ENCODE measurements around the gene AGTRAP. TPM values are rescaled to one million over a fixed set of nuclear protein-coding genes. Genes with fewer than 3 reads are reported as not detected.

The AGTRAP gene
- total RNA-seq, 1 donor from 2014 or later = 36.5 TPM

DNA sequence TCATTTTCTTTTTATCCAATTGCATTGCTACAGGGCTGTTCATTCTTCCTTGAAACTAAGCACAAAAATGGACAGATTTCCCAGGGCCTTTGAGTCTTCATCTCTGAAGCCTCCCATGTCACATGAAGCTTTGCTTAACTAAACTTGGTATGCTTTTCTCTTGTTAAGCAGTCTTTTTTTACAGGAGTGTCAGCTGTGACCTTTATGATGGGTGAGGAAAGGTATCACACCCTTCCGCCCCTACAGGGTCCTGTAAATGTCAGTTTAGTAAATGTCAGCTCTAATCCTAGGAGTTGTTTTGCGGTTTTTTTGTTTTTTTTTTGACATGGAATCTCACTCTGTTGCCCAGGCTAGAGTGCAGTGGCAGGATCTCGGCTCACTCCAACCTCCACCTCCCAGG is 2.6 kb upstream of the AGTRAP start:
- intact Hi-C loops (cut with micrococcal nuclease) = no loop called here

DNA sequence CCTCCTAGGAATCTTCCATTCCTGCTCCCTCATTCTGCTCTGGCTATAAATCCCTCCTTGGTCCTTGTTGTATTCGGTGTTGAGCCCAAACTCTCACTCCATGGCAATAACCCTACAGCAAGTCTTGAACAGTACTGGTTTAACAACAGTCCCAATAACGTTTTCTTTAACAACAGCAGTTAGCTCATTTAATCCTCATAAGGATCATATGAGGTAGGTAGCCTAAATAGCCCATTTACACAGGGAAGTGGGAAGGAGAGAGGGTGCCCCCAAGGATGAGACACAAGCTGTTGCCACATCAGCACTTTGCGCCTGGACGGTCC is 444 bp upstream of the AGTRAP start:
- intact Hi-C loops (cut with micrococcal nuclease) = no loop called here

DNA sequence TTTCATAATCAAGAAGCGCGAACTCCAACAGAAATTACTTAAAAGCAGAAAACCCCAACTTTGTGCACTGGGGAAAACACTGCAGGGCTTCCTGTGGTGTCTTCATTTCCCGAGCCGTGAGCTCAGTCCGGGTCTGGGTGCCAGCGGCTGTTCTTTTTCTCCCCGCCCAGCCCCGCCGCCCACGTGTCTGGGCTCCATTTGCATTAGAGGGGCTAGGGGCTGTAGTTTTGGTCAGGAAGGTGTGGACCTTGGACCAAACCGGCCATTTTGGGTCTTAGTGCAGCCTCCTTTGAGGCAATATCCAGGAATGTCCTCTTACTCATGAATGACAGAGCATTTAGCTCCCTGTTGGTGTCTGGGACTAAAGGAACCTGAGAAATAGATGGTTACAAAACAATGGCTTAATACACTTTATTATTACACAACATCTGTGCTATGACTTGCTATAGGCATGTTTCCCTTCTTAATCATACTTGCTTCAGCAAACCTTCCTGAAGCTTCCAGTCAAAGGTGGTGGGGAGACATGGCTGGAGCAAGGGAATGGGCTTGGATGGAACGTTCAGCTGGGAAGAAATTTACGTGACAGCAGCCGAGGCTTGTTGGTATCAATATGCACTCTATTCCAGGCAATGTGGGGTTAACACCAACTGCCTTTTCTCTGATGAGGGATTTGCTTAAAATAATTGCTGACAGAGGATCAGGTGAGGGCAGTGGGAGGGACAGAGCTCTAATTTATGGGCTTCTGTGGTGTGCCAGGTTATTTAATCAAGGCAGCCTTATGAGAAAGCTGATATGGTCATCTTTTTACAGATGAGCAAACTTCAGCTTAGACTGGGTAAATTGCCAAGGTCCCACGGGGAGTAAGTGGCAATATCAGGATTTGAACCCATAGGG is 1.1 kb downstream of the AGTRAP start:
- intact Hi-C loops (cut with micrococcal nuclease) = loop anchor here (1.0 to 2.0 kb wide), 3 partner anchors 56 to 172 kb away; partner anchors contain the start of genes CLCN6 and MAD2L2

DNA sequence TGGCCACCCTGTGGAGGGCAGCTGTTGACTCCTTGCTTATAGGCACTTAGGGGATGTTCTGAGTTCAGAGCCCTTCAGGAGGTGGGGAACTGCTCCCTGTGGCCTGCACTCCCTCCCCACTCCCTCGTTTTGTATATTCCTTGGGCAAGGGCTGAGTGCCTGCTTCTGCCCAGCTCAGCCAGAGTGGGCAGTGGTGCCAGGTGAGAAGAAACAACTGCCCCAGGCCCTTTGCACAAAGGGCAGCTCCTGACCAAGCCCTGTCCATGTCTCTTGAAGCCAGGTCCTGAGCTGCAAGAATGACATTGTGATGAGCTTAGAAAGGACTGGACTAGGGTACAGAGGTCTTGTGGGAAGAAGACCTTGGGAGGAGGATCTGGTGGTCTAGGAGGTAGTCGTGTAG is 2.2 kb downstream of the AGTRAP start:
- intact Hi-C loops (cut with micrococcal nuclease) = no loop called here

DNA sequence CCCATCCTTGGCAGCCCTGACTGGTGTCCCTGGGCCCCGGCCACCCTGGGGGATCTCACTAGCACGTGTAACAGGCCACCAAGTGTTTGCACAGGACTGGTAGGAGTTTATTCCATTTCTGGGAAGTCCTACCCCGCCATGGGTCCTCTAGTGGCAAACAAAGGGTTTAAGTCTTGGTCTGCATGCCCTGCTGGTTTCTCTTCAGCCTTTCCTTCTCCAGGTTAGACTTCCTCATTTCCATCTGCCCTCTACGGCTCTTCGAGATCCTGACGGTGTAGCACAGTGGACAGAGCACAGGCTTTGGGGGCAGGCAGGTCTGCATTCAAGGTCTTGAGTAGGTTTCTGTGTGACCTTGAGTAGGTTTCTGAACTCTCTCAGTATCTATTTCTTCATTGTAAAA is 2.8 kb downstream of the AGTRAP start:
- intact Hi-C loops (cut with micrococcal nuclease) = no loop called here

DNA sequence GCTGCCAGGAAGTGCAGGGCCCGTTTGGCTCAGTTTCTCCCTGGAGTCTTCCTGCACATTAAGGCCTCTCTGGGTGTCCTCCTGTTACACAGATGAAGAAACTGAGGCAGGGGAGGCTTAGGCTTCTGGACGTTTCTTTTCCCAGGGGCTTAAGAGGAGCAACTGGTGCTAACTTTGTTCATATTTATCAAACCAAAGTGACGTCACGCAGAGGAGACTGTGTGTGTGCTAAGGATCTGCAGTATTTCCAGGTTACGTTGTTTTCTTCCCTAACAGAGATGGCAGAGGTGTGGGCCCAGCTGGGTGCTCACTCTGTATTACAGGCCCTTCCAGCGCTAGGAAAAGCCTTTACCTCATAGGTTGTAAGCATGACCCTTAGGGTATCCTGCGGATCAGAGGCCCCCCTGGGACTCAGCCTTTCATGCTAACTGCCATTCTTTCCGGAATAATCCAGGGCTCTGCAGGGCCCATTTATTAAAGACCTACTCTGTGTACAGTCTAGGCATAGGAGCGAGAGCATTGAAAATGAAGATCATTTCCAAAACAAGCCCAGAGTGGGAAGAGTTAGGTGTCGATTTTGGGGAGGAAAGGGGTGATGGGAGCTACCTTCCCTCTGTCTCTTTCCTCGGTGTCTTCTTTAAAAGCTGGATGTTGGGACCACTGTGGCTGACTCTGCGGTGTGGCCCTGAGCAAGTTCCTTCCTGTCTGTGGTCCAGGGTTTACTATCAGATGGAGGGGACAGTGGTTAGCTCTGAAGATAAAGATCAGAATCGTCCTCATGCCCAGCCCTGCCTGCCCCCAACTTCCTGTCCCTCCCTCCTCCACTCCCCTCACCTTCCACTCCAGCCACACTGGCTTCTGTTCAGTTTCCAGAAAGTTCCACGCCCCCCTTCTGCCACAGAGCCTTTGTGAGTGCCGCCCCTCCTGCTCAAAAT is 4.6 kb downstream of the AGTRAP start:
- intact Hi-C loops (cut with micrococcal nuclease) = no loop called here

DNA sequence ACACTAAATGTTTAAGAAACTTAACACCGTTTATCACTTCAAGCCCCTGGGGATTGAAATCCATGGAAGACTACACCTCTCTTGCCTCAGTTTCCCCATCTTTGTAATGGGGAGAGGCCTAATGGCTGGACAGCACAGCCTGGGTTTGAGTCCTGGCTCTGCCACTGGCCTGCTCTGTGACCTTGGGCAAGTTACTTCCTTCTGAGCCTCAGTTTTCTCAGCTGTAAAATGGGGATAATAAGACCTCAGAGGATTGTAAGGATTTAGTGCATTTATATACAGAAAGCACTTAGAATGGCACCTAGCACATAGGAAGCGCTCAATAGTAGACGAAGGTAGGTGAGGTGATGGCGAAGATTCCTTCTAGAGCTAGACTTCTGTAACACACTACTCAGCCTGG is 5.5 kb downstream of the AGTRAP start:
- intact Hi-C loops (cut with micrococcal nuclease) = no loop called here

DNA sequence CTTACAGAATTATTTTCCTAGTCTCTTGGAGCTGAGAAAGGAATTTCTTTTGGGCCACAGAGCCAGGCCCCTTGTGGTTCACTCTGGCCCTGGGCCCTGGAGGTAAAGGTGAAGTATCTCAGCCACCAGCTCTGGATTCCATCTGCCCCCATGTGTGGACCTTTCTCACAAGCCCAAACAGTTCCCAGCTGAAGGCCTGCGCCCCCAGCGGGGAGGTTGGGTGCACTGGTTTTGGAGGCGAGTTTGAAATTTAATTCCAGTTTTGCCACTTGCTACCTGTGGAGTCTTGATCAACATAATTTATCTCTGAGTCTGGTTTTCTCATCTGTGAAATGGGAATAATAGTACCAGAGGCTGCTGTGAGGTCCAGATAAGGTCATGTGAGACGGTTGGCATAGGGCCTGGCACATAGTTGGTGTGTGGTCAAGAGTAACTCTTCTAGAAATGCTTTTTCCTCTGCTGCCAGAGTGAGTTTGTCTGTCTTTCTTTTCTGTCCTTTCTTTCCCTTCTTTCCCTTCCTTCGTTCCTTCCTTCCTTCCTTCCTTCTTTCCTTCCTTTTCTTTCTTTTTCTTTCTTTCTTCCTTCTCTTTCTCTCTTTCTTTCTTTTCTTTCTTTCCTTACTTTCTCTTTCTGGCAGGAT is 6.1 kb downstream of the AGTRAP start:
- intact Hi-C loops (cut with micrococcal nuclease) = no loop called here

DNA sequence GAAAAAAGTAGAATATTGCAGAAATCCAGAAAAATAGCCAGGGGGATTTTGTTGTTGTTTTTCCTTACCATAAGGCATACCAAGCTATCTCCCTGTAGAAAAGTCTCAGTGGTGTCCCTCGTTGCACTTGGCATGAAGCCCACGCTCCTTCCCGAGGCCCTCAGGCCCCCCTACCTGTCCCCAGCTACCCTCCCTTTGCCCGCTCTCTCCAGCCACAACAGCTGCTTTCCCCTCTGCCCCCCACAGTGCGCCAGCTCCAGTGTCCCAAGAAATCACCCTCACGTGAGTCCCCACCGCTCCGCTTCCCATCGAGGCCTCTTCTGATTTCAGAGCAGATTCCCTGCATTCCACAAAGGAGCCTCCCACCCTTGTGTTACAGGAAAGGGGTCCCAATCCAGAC is 8.4 kb downstream of the AGTRAP start:
- intact Hi-C loops (cut with micrococcal nuclease) = no loop called here

DNA sequence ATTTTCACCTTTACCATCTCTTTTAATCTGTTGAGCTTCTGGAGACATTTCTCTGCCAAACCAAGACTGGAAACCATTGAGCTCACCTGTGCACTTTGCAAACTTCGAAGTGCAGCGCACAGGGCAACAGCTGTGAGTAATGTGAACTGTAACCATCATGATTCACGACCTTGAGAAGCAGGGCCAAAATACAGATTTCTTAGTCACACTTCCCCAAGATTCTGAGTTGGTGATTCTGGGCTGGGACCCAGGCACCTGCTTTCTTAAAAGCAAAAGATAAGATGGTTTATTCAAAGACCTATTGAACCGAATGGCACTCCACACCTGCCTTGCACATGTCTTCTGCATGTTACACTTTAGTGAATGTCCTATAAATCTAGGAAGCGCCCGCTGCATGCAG is 10.2 kb downstream of the AGTRAP start:
- intact Hi-C loops (cut with micrococcal nuclease) = no loop called here

DNA sequence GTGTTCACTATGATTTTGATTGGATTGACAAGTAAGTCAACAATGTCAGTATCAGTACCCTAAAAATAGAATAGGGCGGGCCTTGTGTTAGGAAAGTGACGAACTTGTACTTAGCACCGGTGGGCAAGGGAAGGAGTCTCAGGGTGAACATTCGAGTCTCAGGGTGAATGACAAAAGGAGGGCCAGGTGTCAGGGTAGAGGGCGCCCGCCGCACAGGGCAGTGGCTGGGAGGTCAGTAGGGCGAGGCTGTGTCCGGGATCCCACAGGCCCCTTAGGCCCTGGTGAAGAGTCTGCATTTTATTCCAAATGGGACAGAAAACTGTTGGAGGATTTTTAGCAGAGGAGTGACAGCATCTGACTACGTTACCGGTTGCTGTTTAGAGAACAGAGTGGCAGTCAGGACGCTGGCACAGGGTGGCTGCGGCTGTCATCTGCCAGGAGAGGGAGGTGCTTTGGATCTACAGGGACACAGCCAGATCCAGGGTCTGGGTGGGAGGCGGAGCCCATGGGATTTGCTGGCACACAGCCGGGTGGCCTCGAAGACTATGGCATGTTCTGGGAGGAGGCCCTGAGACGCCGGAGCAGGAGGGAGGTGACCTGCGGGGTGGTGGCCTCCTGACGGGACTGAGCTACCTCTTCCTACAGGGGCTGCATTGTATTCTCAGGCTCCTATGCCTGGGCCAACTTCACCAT is 11.0 kb downstream of the AGTRAP start:
- intact Hi-C loops (cut with micrococcal nuclease) = no loop called here

DNA sequence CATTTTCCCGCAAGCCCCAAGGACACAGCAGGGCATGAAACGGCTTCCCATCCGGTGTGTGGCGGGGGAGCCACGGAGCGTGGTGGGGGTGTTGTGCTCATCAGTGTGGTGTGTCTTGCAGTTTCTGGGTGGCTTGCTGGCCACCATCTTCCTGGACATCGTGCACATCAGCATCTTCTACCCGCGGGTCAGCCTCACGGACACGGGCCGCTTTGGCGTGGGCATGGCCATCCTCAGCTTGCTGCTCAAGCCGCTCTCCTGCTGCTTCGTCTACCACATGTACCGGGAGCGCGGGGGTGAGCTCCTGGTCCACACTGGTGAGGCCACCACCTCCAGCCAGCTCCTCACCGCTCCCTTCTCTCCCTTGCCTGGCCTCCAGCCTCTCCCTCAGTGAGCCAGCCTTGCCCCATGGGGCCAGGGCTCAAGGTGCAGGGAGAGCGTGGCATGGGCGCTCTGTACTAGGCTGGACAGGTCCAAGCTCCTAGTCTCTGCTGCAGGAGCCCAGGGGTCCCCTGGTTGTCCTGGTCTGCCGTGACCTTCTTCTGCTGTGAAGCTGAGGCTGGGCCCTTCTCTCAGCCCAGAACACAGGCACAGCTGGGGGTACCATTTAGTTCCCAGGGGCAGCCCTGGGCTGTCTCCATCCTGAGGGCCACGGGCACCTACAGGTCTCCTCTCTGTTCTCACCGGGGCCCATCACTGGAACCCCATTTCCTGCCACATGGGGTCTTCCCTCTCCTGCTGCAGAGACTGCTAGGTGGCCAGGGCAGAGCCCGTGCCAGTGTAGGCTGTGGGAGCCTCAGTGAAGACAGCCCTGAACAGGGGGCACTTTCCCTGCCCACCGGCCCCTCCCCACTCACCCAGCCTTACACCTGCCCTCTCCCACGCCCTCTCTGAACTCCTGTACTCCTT is 12.6 kb downstream of the AGTRAP start:
- intact Hi-C loops (cut with micrococcal nuclease) = no loop called here

DNA sequence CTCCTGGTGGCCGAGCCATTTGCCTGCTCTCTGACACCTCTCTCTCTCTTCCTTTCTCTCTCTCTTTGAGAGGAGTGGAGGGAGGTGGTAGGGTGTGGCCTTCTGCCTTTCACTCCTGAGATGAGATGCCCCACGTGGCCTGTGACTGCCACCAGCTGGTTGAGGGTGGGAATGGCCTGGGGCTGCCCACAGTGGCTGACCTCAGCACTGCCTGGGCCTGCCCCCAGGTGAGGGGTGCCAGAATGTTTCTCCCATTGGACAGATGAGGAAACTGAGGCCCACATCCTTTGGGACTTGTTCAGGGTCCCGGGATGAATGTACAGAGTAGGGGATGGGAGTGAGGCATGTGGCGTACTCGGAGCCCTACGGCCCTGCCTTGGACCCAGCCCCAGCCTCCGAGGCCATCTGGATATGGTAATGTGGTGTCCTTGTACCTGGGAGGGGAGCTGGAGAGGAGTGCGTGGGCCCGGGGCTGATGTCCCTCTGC is 13.3 kb downstream of the AGTRAP start:
- intact Hi-C loops (cut with micrococcal nuclease) = no loop called here

DNA sequence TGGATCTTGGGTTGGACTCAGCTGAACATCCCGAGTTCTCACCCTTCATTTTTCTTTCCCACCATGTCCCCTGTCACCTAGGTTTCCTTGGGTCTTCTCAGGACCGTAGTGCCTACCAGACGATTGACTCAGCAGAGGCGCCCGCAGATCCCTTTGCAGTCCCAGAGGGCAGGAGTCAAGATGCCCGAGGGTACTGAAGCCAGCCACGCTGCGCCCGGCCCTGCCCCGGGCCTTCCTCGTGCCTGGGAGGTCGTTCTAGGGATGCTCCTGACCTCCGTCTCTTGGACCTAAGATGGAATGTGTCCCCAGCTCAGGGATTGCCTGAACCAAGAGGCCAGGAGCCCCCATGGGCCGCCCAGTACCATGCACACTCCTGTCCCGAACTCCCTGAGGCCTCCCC is 14.1 kb downstream of the AGTRAP start:
- intact Hi-C loops (cut with micrococcal nuclease) = no loop called here

DNA sequence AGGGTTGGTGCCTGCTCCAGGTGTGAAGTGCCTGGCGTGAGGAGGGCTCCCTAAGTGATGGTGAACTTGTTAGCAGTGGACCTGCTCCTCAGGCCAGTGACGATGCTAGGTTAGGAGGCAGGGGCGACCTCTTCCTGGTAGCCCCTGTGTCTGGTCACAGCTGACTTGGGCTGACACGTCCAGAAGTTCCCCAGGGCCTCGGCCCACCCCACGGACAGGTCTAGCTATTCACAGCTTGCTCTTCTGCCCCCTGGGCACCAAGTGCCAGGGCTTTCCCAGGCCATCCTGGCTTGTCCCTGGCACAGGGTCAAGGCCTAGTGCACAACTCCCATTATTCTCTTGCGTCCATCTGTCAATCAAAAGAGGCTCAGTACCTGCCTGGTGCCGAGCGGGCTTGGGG is 15.2 kb downstream of the AGTRAP start:
- intact Hi-C loops (cut with micrococcal nuclease) = no loop called here

DNA sequence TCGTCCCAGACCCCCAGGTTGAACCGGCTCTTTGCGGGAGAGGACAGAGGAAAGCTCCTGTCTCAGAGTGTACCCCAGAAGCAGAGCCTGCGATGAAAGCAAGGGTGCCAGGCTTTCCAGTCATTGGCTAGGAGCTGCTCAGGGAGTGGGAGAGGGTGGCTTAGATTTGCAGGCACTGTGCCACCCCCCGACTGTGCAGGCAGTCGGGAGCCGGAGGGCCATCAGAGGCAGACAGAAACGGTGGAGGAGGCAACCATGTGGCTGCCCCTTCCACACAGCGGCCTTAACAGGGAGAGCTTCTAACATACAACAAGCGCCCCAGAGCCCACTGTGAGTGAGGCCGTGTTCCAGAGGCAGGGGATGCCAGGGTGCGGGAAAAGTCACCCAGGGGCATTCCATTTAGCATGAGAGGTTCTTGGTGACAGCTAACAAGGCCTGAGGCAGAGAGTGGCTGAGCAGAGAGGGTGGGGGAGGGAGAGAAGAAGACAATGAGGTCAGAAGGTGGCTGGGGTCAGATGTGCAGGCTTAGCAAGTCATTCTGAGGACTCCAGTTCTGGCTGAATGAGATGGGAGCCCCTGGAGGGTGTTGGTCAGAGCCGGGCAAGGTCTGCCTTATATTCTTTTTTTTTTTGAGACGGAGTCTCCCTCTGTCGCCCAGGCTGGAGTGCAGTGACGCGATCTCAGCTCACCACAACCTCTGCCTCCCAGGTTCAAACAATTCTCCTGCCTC is 16.6 kb downstream of the AGTRAP start:
- intact Hi-C loops (cut with micrococcal nuclease) = no loop called here

DNA sequence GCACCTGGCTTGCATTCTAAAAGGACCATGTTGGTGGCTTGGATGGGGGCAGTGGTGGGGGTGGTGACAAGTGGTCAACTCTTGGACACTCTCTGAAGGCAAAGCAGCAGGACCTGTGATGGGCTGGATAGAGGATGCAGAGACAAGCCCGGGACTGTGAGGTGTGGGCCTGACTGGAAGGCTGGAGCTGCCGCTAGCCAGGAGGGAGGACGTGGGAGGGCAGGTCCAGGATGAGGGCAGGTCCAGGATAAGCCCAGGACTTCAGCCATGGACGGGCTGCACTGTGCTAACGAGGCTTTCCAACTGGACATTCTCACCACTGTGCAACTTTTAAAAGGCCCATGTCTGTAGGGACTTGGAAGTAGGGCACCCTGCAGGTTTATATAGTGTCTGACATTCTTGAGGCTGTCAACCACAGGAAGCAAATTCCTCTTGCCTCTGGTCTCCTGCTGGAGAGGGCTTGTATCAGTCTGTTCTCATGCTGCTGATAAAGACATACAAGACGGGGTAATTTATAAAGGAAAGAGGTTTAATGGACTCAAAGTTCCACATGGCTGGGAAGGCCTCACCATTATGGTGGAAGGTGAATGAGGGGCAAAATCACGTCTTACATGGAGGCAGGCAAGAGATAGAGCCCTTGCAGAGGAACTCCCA is 17.7 kb downstream of the AGTRAP start:
- intact Hi-C loops (cut with micrococcal nuclease) = no loop called here

DNA sequence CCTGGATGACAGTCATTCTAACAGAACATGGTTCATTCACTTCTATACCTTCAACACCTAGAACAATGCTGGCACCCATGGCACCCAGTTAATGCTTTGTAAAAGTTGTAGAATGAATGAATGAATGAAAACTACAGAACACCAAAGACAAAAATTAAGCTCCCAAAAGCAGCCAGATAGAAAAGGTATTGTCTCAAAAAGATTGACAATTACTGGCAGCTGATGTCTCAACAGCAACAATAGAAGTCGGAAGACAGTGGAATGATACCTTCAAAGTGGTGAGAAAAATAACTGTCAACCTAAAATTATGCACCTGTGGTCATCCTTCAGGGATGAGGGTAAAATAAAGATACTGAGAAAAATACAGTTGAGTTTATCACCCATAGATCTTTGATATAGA is 21.1 kb downstream of the AGTRAP start:
- intact Hi-C loops (cut with micrococcal nuclease) = no loop called here

DNA sequence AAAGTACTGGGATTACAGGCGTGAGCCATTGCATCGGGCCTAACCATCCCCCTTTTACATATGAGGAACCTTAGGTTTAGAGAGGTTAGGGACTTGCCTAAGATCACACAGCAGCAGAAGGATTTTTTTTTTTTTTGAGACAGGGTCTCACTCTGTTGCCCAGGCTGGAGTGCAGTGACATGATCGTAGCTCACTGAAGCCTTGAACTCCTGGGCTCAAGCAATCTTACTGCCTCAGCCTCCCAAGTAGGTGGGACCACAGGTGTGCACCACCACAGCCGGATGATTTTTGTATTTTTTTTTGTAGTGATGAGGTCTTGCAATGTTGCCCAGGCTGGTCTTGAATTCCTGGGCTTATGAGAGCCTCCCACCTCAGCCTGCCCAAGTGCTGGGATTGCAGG is 23.9 kb downstream of the AGTRAP start:
- intact Hi-C loops (cut with micrococcal nuclease) = no loop called here

Measured in T-helper 2 cell treated with Interferon-gamma antibody and Interleukin-4, amounts not matched to agents 100 ng/mL and 5 ng/mL, for 36 hours (primary cell).